ENCODE data around the gene TALDO1. TPM values are rescaled to one million over a fixed set of nuclear protein-coding genes. Genes with fewer than 3 reads are reported as not detected.
A peak's percentile ranks its signal among the peaks of the same experiment; 100 is the strongest.

Gene TALDO1
- total and polyA plus RNA-seq, 10 of the 15 experiments (the other 5 are each of a cell fraction or from before 2014, with no cell fraction given), result 121 to 302 (median 182) TPM

DNA sequence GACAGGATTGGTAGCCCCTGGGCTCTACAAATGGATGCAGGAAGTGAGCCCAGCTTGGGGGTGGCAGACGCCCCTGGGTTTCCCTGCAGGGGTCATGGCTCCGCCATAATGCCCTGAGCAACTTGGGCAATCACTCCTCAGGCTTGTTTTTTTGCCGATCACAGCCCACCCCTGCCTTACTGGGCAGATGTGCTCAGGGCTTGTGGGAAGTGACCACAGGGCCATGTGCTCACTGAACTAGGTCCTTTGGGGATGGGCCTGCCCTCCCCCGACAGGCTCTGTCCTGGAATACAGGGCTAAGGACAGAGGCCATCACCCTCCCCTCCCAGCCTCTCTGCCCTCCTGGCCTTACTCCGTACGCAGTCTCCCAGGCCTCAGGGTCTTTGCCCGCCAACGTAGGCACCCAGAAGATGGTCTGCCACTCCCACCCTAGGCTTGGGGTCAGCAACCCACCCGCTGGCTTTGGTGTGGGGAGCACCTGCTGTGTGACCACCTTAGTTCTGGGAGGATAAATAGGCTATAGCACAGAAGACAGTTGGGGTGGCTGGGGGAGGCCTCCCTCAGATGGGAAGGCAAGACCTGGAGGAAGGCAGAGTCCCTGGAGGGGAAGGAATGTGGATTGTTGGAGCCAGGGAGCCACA, 66.3 kb downstream of the TALDO1 start (continued):
- TF ChIP-seq, protein P1, sequence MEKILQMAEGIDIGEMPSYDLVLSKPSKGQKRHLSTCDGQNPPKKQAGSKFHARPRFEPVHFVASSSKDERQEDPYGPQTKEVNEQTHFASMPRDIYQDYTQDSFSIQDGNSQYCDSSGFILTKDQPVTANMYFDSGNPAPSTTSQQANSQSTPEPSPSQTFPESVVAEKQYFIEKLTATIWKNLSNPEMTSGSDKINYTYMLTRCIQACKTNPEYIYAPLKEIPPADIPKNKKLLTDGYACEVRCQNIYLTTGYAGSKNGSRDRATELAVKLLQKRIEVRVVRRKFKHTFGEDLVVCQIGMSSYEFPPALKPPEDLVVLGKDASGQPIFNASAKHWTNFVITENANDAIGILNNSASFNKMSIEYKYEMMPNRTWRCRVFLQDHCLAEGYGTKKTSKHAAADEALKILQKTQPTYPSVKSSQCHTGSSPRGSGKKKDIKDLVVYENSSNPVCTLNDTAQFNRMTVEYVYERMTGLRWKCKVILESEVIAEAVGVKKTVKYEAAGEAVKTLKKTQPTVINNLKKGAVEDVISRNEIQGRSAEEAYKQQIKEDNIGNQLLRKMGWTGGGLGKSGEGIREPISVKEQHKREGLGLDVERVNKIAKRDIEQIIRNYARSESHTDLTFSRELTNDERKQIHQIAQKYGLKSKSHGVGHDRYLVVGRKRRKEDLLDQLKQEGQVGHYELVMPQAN (conservative IDR thresholded peaks at IDR 0.05), result no peak
- no peak for TF ChIP-seq IKZF2 (IDR thresholded peaks at IDR 0.05)
- TF ChIP-seq, protein P2, sequence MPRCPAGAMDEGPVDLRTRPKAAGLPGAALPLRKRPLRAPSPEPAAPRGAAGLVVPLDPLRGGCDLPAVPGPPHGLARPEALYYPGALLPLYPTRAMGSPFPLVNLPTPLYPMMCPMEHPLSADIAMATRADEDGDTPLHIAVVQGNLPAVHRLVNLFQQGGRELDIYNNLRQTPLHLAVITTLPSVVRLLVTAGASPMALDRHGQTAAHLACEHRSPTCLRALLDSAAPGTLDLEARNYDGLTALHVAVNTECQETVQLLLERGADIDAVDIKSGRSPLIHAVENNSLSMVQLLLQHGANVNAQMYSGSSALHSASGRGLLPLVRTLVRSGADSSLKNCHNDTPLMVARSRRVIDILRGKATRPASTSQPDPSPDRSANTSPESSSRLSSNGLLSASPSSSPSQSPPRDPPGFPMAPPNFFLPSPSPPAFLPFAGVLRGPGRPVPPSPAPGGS (IDR thresholded peaks at IDR 0.05; ENCODE audit: borderline replicate concordance, insufficient read depth, low read depth, low read length, poor library complexity, severe bottlenecking), result peak; percentile 34
- TF ChIP-seq, protein P3, sequence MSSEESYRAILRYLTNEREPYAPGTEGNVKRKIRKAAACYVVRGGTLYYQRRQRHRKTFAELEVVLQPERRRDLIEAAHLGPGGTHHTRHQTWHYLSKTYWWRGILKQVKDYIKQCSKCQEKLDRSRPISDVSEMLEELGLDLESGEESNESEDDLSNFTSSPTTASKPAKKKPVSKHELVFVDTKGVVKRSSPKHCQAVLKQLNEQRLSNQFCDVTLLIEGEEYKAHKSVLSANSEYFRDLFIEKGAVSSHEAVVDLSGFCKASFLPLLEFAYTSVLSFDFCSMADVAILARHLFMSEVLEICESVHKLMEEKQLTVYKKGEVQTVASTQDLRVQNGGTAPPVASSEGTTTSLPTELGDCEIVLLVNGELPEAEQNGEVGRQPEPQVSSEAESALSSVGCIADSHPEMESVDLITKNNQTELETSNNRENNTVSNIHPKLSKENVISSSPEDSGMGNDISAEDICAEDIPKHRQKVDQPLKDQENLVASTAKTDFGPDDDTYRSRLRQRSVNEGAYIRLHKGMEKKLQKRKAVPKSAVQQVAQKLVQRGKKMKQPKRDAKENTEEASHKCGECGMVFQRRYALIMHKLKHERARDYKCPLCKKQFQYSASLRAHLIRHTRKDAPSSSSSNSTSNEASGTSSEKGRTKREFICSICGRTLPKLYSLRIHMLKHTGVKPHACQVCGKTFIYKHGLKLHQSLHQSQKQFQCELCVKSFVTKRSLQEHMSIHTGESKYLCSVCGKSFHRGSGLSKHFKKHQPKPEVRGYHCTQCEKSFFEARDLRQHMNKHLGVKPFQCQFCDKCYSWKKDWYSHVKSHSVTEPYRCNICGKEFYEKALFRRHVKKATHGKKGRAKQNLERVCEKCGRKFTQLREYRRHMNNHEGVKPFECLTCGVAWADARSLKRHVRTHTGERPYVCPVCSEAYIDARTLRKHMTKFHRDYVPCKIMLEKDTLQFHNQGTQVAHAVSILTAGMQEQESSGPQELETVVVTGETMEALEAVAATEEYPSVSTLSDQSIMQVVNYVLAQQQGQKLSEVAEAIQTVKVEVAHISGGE (CRISPR knock-in tag; IDR thresholded peaks at IDR 0.05), result no peak
- TF ChIP-seq POLR2AphosphoS5 (IDR thresholded peaks at IDR 0.05; ENCODE audit: low read length), result peak; percentile 68; the same call in 1 of the 2 replicates
- peak; percentile 80 for TF ChIP-seq POLR2A (IDR thresholded peaks at IDR 0.05; ENCODE audit: low read depth, low read length)
- TF ChIP-seq RELA (IDR thresholded peaks at IDR 0.05; ENCODE audit: borderline replicate concordance, partially characterized antibody), result no peak
- no peak for TF ChIP-seq ZNF274 (IDR thresholded peaks at IDR 0.05; ENCODE audit: insufficient read depth, insufficient read length)
- TF ChIP-seq PAX5 (IDR thresholded peaks at IDR 0.05; ENCODE audit: borderline replicate concordance, low read depth, low read length), result 0 out of 2 replicates have a peak, but pooled peaks have one; percentile 4
- TF ChIP-seq, protein P4, sequence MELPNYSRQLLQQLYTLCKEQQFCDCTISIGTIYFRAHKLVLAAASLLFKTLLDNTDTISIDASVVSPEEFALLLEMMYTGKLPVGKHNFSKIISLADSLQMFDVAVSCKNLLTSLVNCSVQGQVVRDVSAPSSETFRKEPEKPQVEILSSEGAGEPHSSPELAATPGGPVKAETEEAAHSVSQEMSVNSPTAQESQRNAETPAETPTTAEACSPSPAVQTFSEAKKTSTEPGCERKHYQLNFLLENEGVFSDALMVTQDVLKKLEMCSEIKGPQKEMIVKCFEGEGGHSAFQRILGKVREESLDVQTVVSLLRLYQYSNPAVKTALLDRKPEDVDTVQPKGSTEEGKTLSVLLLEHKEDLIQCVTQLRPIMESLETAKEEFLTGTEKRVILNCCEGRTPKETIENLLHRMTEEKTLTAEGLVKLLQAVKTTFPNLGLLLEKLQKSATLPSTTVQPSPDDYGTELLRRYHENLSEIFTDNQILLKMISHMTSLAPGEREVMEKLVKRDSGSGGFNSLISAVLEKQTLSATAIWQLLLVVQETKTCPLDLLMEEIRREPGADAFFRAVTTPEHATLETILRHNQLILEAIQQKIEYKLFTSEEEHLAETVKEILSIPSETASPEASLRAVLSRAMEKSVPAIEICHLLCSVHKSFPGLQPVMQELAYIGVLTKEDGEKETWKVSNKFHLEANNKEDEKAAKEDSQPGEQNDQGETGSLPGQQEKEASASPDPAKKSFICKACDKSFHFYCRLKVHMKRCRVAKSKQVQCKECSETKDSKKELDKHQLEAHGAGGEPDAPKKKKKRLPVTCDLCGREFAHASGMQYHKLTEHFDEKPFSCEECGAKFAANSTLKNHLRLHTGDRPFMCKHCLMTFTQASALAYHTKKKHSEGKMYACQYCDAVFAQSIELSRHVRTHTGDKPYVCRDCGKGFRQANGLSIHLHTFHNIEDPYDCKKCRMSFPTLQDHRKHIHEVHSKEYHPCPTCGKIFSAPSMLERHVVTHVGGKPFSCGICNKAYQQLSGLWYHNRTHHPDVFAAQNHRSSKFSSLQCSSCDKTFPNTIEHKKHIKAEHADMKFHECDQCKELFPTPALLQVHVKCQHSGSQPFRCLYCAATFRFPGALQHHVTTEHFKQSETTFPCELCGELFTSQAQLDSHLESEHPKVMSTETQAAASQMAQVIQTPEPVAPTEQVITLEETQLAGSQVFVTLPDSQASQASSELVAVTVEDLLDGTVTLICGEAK (IDR thresholded peaks at IDR 0.05; ENCODE audit: borderline replicate concordance), result no peak
- TF ChIP-seq NR2F1 (conservative IDR thresholded peaks at IDR 0.05), result no peak
- no peak for TF ChIP-seq HDAC2 (IDR thresholded peaks at IDR 0.05)
- TF ChIP-seq, protein P5, sequence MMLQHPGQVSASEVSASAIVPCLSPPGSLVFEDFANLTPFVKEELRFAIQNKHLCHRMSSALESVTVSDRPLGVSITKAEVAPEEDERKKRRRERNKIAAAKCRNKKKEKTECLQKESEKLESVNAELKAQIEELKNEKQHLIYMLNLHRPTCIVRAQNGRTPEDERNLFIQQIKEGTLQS (IDR thresholded peaks at IDR 0.05; ENCODE audit: borderline replicate concordance, extremely low read depth, low read depth, low read length), result no peak
- TF ChIP-seq PAX8 (IDR thresholded peaks at IDR 0.05), result no peak
- no peak for TF ChIP-seq CBFB (IDR thresholded peaks at IDR 0.05; ENCODE audit: low read depth)
- no peak for TF ChIP-seq ZNF622 (IDR thresholded peaks at IDR 0.05)
- no peak for TF ChIP-seq SP1 (IDR thresholded peaks at IDR 0.05; ENCODE audit: low read depth, low read length)
- no peak for TF ChIP-seq SIX5 (IDR thresholded peaks at IDR 0.05; ENCODE audit: low read depth, low read length, severe bottlenecking)
- no peak for TF ChIP-seq JUND (IDR thresholded peaks at IDR 0.05; ENCODE audit: low read depth, low read length)
- TF ChIP-seq RB1 (IDR thresholded peaks at IDR 0.05; ENCODE audit: borderline replicate concordance), result no peak
- no peak for TF ChIP-seq SREBF1 (IDR thresholded peaks at IDR 0.05; ENCODE audit: low read length)

Measured in GM12878 (cell line).